MM.1S (cell line): ENCODE measurements around the gene EEF2K.
"Not testable (repeated sequence)": the region's sequence is repeated elsewhere in the genome, so short reads cannot be mapped to it uniquely, and the experiment has no call there.

Source experiments
- DNase-seq: peaks from one replicate; pipeline ENCODE4 v3.0.0-alpha.2; 2015
- H2AFZ ChIP-seq: fragments of 300-600 bp; sonication (generic); 2 replicates; pipeline ENCODE4 v1.6.0; 2016; ENCODE audit warnings: antibody characterized with exemption, low read length
- H3F3A ChIP-seq: fragments of 300-600 bp; sonication (generic); 2 replicates; pipeline ENCODE4 v1.6.1; 2016; ENCODE audit warnings: mild to moderate bottlenecking, antibody characterized with exemption, low read length, moderate library complexity, mixed read lengths; ENCODE audit not compliant: insufficient read depth
- H3K27ac ChIP-seq: fragments of 300-600 bp; sonication (generic); 2 replicates; pipeline ENCODE4 v1.5.1; 2016; ENCODE audit warnings: mild to moderate bottlenecking, low read length
- H3K27me3 ChIP-seq: fragments of 300-600 bp; sonication (generic); replicated peaks from 2 replicates; pipeline ENCODE4 v1.6.0; 2016; ENCODE audit warnings: low read length; ENCODE audit not compliant: insufficient read depth
- H3K36me3 ChIP-seq: fragments of 300-600 bp; sonication (generic); replicated peaks from 2 replicates; pipeline ENCODE4 v1.6.1; 2016; ENCODE audit warnings: mild to moderate bottlenecking, low read length, mixed read lengths; ENCODE audit not compliant: insufficient read depth
- H3K4me1 ChIP-seq: fragments of 300-600 bp; sonication (generic); 2 replicates; pipeline ENCODE4 v1.6.1; 2016; ENCODE audit warnings: low read length, mixed read lengths
- H3K4me2 ChIP-seq: fragments of 300-600 bp; sonication (generic); 2 replicates; pipeline ENCODE4 v1.6.0; 2016; ENCODE audit warnings: low read depth, low read length
- H3K4me3 ChIP-seq: fragments of 300-600 bp; sonication (generic); 2 replicates; pipeline ENCODE4 v1.5.1; 2016; ENCODE audit warnings: low read length, mixed read lengths
- H3K79me2 ChIP-seq: fragments of 300-600 bp; sonication (generic); 2 replicates; pipeline ENCODE4 v1.6.1; 2016; ENCODE audit warnings: mixed run types, low read length, mixed read lengths
- H3K9ac ChIP-seq: fragments of 300-600 bp; sonication (generic); 2 replicates; pipeline ENCODE4 v1.6.1; 2016; ENCODE audit warnings: low read length, mixed read lengths
- H3K9me2 ChIP-seq: fragments of 300-600 bp; sonication (generic); replicated peaks from 2 replicates; pipeline ENCODE4 v1.6.1; 2016; ENCODE audit warnings: mild to moderate bottlenecking, low read length, mixed read lengths; ENCODE audit not compliant: insufficient read depth
- H3K9me3 ChIP-seq: fragments of 300-600 bp; sonication (generic); replicated peaks from 2 replicates; pipeline ENCODE4 v1.6.1; 2016; ENCODE audit warnings: mild to moderate bottlenecking, low read length, mixed read lengths; ENCODE audit not compliant: insufficient read depth
- H4K20me1 ChIP-seq: fragments of 300-600 bp; sonication (generic); 2 replicates; pipeline ENCODE4 v1.6.1; 2016; ENCODE audit warnings: mild to moderate bottlenecking, low read length, moderate library complexity, mixed read lengths; ENCODE audit not compliant: insufficient read depth
- CTCF ChIP-seq: fragments of 300-600 bp; sonication (generic); IDR thresholded peaks from 2 replicates; pipeline ENCODE4 v1.5.1; 2016; ENCODE audit warnings: antibody characterized with exemption, low read length, mixed read lengths
- EZH2 ChIP-seq: fragments of 300-600 bp; sonication (generic); optimal IDR thresholded peaks from 2 replicates; pipeline ENCODE3; 2017; ENCODE audit warnings: low read depth, mild to moderate bottlenecking, antibody characterized with exemption, low read length, mixed read lengths
- EZH2phosphoT487 ChIP-seq: fragments of 300-600 bp; sonication (generic); IDR thresholded peaks from 2 replicates; pipeline ENCODE4 v1.6.1; 2018; ENCODE audit warnings: antibody characterized with exemption, low read length

EEF2K gene

GRCh38 chr16:22171953-22172352 lies 34.1 kb upstream of the EEF2K start:
- Histone ChIP-seq H2AFZ (no peak overlapping the region), H3F3A (peaks cover 12% of the 10 kb centered on the region; the same call in 1 of the 2 replicates), H3K9me3 (no peaks in the 10 kb centered on the region), H3K36me3 (no peaks in the 10 kb centered on the region), H3K27ac (peak overlapping the region; percentile 81; the same call in 1 of the 2 replicates), H3K4me3 (no peak overlapping the region), H4K20me1 (no peaks in the 10 kb centered on the region), H3K9ac (no peak overlapping the region), H3K79me2 (no peaks in the 10 kb centered on the region), H3K9me2 (no peaks in the 10 kb centered on the region), H3K4me1 (peaks cover 26% of the 10 kb centered on the region), H3K27me3 (no peaks in the 10 kb centered on the region), H3K4me2 (peak overlapping the region; percentile 15; the same call in 1 of the 2 replicates)
- TF ChIP-seq EZH2phosphoT487, result no peak
- no peak for TF ChIP-seq CTCF
- TF ChIP-seq EZH2, result no peak
- DNase-seq, result no peak

GRCh38 chr16:22172642-22173041 lies 33.4 kb upstream of the EEF2K start:
- not testable (repeated sequence) for H3K4me2 ChIP-seq, H2AFZ ChIP-seq, H3K9me2 ChIP-seq, H3K27me3 ChIP-seq, DNase-seq, H3K27ac ChIP-seq, H3K9me3 ChIP-seq, H3K9ac ChIP-seq, H4K20me1 ChIP-seq, H3K4me3 ChIP-seq, H3K79me2 ChIP-seq, H3K36me3 ChIP-seq
- Histone ChIP-seq H3K4me1 (peaks cover 26% of the 10 kb centered on the region), H3F3A (peaks cover 12% of the 10 kb centered on the region; the same call in 1 of the 2 replicates)

- H2AFZ ChIP-seq, result peak overlapping the region; percentile 78
- H3K4me1 ChIP-seq, result peaks cover 26% of the 10 kb centered on the region
- peak overlapping the region; percentile 74; the same call in 1 of the 2 replicates for H3K27ac ChIP-seq
- H3K79me2 ChIP-seq, result no peaks in the 10 kb centered on the region
- no peaks in the 10 kb centered on the region for H3K36me3 ChIP-seq
- H3K9me3 ChIP-seq, result no peaks in the 10 kb centered on the region
- TF ChIP-seq CTCF (no peak), EZH2phosphoT487 (no peak), EZH2 (no peak)
- peak; percentile 67 for DNase-seq
- peak overlapping the region; percentile 48 for H3K4me2 ChIP-seq
- no peaks in the 10 kb centered on the region for H3K27me3 ChIP-seq
- H3K9ac ChIP-seq, result peak overlapping the region; percentile 38; the same call in 1 of the 2 replicates
- H3K9me2 ChIP-seq, result no peaks in the 10 kb centered on the region
- peaks cover 12% of the 10 kb centered on the region; the same call in 1 of the 2 replicates for H3F3A ChIP-seq
- H4K20me1 ChIP-seq, result no peaks in the 10 kb centered on the region
- peak overlapping the region; percentile 28; the same call in 1 of the 2 replicates for H3K4me3 ChIP-seq
Observed at GRCh38 chr16:22174642-22175041, 31.4 kb upstream of the EEF2K start.
